Measurements from ENCODE around the gene CYP4F8.

The CYP4F8 gene

DNA sequence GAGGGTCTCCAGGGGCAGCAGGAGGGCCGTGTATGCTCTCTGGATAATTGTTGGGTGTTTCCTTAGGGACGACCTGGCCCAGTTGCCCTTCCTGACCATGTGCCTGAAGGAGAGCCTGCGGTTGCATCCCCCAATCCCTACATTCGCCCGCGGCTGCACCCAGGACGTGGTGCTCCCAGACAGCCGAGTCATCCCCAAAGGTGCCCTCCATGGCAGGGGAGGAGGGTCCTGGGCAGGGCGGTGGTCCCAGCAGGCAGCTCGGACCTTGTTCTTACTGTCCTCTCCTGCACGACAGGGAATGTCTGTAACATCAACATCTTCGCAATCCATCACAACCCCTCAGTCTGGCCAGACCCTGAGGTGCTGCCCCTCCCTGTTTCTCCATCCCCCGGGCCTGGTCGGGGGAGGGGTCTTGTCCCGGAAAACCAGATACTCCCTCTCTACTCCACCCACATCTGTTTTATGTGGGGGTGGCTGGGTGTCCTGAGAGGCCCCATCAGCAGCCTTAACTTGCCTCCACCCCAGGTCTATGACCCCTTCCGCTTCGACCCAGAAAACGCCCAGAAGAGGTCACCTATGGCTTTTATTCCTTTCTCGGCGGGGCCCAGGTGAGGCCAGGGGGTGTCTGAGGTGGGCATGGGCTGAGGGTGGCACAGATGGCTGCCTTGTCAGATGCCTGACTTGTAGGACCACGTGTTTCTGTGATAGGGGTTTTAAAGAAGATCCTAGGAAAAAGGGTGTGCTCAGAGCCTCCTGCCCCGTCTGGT, 13.4 kb downstream of the CYP4F8 start:
- no peak for TF ChIP-seq EP300 (IDR thresholded peaks at IDR 0.05; ENCODE audit: borderline replicate concordance)
- no peak for TF ChIP-seq NFIC (IDR thresholded peaks at IDR 0.05)
- no peak for TF ChIP-seq CREB1 (IDR thresholded peaks at IDR 0.05; ENCODE audit: low read depth)

DNA sequence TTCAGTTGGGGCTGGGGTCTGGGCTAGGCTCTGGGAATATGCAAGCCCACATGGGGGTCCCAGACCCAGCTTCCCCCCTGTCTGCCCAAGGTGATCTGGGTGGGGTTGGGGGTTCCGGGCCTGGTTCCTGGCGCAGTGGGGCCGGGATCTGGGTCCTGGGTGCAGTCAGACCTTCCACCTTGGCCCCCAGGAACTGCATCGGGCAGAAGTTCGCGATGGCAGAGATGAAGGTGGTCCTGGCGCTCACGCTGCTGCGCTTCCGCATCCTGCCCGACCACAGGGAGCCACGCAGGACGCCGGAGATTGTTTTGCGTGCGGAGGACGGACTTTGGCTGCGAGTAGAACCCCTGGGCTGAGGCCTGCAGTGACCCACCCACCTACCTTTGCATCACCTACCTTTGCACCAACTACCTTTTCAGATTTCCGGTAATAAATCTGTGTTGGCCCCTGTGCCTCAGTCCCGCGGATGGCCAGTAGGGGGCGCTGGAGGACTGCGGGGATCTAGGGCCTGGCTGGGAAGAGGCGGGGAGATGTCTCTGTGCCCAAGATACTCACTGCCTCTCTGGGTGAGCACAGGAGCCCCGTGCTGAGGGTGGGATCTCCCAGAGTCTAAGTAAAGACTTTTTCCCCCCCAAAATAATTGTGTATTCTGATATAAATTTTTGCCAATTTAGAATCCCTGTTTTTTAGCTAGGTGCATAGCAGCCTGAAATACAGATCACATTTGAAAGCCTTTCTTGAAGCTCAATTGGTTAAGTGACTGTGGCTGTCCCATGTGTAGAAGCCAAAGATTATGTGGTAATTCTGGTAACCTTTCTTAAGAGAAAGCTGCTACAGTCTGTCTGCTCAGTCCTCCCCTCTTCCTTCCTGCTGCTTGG, 14.2 kb downstream of the CYP4F8 start:
- no peak for TF ChIP-seq EP300 (IDR thresholded peaks at IDR 0.05; ENCODE audit: borderline replicate concordance)
- TF ChIP-seq ZBTB7A (IDR thresholded peaks at IDR 0.05; ENCODE audit: low read depth) = 0 out of 2 replicates have a peak, but pooled peaks have one; percentile 32
- TF ChIP-seq FOXM1 (IDR thresholded peaks at IDR 0.05; ENCODE audit: borderline replicate concordance, low read depth) = no peak
- peak; percentile 86 for TF ChIP-seq RAD21 (IDR thresholded peaks at IDR 0.05; ENCODE audit: low read depth)

DNA sequence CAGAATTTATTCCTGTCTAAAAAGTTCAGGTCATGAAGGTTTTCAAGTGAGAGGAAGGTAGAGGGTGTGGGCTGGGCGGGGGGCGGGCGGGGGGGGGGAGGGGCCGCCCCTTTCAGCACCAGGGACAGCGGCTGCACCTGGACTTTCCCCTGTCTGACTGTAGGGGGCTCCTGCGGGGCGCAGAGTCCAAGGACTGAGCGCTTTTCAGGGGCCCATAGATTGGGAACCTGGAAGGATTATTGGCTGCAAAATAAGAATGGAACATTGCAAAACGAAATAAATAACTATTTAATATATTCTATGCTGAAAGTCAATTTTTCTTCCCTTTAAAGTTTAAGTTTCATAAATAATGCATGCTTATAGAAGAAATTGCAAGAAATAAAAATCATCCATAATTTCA, 16.8 kb downstream of the CYP4F8 start:
- TF ChIP-seq RAD21 (IDR thresholded peaks at IDR 0.05; ENCODE audit: low read depth) (peak; percentile 52), YY1 (IDR thresholded peaks at IDR 0.05; ENCODE audit: low read depth) (no peak), ZBTB7A (IDR thresholded peaks at IDR 0.05; ENCODE audit: low read depth) (no peak)
- TF ChIP-seq, protein P1, sequence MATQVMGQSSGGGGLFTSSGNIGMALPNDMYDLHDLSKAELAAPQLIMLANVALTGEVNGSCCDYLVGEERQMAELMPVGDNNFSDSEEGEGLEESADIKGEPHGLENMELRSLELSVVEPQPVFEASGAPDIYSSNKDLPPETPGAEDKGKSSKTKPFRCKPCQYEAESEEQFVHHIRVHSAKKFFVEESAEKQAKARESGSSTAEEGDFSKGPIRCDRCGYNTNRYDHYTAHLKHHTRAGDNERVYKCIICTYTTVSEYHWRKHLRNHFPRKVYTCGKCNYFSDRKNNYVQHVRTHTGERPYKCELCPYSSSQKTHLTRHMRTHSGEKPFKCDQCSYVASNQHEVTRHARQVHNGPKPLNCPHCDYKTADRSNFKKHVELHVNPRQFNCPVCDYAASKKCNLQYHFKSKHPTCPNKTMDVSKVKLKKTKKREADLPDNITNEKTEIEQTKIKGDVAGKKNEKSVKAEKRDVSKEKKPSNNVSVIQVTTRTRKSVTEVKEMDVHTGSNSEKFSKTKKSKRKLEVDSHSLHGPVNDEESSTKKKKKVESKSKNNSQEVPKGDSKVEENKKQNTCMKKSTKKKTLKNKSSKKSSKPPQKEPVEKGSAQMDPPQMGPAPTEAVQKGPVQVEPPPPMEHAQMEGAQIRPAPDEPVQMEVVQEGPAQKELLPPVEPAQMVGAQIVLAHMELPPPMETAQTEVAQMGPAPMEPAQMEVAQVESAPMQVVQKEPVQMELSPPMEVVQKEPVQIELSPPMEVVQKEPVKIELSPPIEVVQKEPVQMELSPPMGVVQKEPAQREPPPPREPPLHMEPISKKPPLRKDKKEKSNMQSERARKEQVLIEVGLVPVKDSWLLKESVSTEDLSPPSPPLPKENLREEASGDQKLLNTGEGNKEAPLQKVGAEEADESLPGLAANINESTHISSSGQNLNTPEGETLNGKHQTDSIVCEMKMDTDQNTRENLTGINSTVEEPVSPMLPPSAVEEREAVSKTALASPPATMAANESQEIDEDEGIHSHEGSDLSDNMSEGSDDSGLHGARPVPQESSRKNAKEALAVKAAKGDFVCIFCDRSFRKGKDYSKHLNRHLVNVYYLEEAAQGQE (IDR thresholded peaks at IDR 0.05; ENCODE audit: low read depth) = peak; percentile 81

DNA sequence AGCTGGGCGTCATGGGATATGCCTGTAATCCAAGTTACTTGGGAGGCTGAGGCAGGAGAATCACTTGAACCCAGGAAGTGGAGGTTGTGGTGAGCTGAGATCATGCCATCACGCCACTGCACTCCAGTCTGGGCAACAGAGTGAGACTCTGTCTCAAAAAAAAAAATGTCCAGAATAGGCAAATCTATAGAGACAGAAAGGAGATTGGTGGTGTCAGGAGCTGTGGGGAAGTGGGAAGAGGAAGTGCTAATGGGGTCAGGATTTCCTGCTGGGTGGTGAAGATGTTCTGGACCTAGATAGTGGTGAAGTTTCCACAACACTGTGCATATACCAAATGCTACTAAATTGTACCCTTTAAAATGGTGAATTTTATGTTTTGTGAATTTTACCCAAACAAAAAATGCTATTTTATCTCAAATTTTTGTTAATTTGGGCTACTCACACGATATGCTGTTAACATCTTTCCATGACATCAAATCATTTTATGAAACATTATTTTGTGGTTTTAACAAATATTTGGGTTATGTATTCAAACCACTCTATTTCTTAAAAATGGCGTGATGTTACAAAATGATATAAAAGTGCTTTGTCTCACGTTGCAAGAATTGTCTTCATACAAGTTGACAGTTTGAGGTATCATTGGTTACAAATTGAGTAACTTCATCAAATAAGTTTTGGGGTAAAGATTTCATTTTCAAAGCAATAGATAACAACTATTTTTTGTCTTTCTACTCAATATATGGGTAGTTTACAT, 18.2 kb downstream of the CYP4F8 start:
- TF ChIP-seq CEBPB (IDR thresholded peaks at IDR 0.05) (no peak), EP300 (IDR thresholded peaks at IDR 0.05; ENCODE audit: borderline replicate concordance) (no peak), RAD21 (IDR thresholded peaks at IDR 0.05; ENCODE audit: low read depth) (no peak), FOXM1 (IDR thresholded peaks at IDR 0.05; ENCODE audit: borderline replicate concordance, low read depth) (no peak)
- TF ChIP-seq, protein P2, sequence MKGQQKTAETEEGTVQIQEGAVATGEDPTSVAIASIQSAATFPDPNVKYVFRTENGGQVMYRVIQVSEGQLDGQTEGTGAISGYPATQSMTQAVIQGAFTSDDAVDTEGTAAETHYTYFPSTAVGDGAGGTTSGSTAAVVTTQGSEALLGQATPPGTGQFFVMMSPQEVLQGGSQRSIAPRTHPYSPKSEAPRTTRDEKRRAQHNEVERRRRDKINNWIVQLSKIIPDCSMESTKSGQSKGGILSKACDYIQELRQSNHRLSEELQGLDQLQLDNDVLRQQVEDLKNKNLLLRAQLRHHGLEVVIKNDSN (IDR thresholded peaks at IDR 0.05) = no peak

DNA sequence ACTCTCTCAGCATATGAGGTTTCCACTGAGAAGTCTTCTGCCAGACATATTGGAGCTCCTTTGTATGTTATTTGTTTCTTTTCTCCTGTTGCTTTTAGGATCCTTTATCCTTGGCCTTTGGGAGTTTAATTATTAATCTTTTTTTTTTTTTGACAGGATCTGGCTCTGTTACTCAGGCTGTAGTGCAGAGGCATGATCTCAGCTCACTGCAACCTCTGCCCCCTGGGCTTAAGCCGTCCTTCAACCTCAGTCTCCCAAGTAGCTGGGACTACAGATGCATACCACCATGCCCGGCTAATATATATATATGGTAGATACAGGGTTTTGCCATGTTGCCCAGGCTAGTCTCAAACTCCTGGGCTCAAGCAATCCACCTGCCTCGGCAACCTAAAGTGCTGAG, 19.1 kb downstream of the CYP4F8 start:
- TF ChIP-seq, protein P1 (IDR thresholded peaks at IDR 0.05; ENCODE audit: low read depth) = no peak
- TF ChIP-seq, protein P3, sequence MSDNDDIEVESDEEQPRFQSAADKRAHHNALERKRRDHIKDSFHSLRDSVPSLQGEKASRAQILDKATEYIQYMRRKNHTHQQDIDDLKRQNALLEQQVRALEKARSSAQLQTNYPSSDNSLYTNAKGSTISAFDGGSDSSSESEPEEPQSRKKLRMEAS (IDR thresholded peaks at IDR 0.05) = no peak
- TF ChIP-seq RAD21 (IDR thresholded peaks at IDR 0.05; ENCODE audit: low read depth) (no peak), TCF12 (IDR thresholded peaks at IDR 0.05; ENCODE audit: low read depth) (no peak), CREB1 (IDR thresholded peaks at IDR 0.05; ENCODE audit: low read depth) (no peak), YY1 (IDR thresholded peaks at IDR 0.05; ENCODE audit: low read depth) (no peak), EGR1 (IDR thresholded peaks at IDR 0.05) (no peak), EP300 (IDR thresholded peaks at IDR 0.05; ENCODE audit: borderline replicate concordance) (no peak), ZBTB7A (IDR thresholded peaks at IDR 0.05; ENCODE audit: low read depth) (no peak), NFIC (IDR thresholded peaks at IDR 0.05) (no peak), FOXM1 (IDR thresholded peaks at IDR 0.05; ENCODE audit: borderline replicate concordance, low read depth) (no peak), TAF1 (IDR thresholded peaks at IDR 0.05; ENCODE audit: low read depth) (no peak), TEAD4 (IDR thresholded peaks at IDR 0.05) (no peak), CEBPB (IDR thresholded peaks at IDR 0.05) (no peak)
- TF ChIP-seq, protein P2 (IDR thresholded peaks at IDR 0.05) = no peak
